CD4-positive, alpha-beta T cell (primary cell): ENCODE results near the gene PLCD3. TPM values are rescaled to one million over a fixed set of nuclear protein-coding genes. Genes with fewer than 3 reads are reported as not detected.

Experiments used
- ATAC-seq: fragments of 200-7000 bp; cut with Tn5 transposase; one replicate; pipeline ENCODE4 v1.10.0; 2022; ENCODE audit warnings: mild to moderate bottlenecking; ENCODE audit not compliant: poor library complexity
- CTCF ChIA-PET: fragments of 350-600 bp; sonication (Branson Sonifier 250); formaldehyde crosslinking; loops from one replicate; lab custom pipeline; 2021; ENCODE audit warnings: antibody characterized with exemption, inconsistent platforms; lab: Charles Lee
- POLR2A ChIA-PET: fragments of 350-600 bp; sonication (Branson Sonifier 250); formaldehyde crosslinking; loops from one replicate; lab custom pipeline; 2021; ENCODE audit warnings: antibody characterized with exemption, inconsistent platforms; lab: Charles Lee
- DNase-seq, 14 experiments: peaks; one replicate each; pipeline ENCODE4 v3.0.0-alpha.2; 2013 to 2020; ENCODE audit warnings: mixed read lengths in 2 of 14
- H3K27ac ChIP-seq, 2 donors: one replicate each; pipeline versions ENCODE4 v1.5.1 to v1.7.0; 2013; ENCODE audit warnings: low read length in 2 of 2, low read depth in 1 of 2, mild to moderate bottlenecking in 1 of 2
- H3K27me3 ChIP-seq, 2 experiments: 1 replicate in 1 of 2; 2 replicates in 1 of 2; pipeline versions ENCODE4 v1.6.1 to v1.7.0; 2013; ENCODE audit warnings: low read length in 2 of 2, control low read depth in 1 of 2, mild to moderate bottlenecking in 1 of 2, moderate library complexity in 1 of 2; ENCODE audit not compliant: insufficient read depth in 2 of 2, control insufficient read depth in 1 of 2
- H3K36me3 ChIP-seq: one replicate; pipeline ENCODE4 v1.6.1; 2013; ENCODE audit warnings: low read length, control low read depth; ENCODE audit not compliant: insufficient read depth
- H3K4me1 ChIP-seq: one replicate; pipeline ENCODE4 v1.6.1; 2013; ENCODE audit warnings: low read length, control low read depth; ENCODE audit not compliant: insufficient read depth
- H3K4me3 ChIP-seq: one replicate; pipeline ENCODE4 v1.5.1; 2013; ENCODE audit warnings: mild to moderate bottlenecking, low read length, moderate library complexity
- H3K9me3 ChIP-seq, 2 experiments: 1 replicate in 1 of 2; 2 replicates in 1 of 2; pipeline versions ENCODE4 v1.6.1 to v1.7.0; 2013; ENCODE audit warnings: low read length in 2 of 2, mild to moderate bottlenecking in 2 of 2, control low read depth in 1 of 2, moderate library complexity in 1 of 2; ENCODE audit not compliant: control insufficient read depth in 1 of 2, insufficient read depth in 1 of 2
- H3K27ac Mint-ChIP-seq: one replicate; pipeline ENCODE4 v1.8.0; 2020; ENCODE audit warnings: mixed read lengths
- H3K27me3 Mint-ChIP-seq: one replicate; pipeline ENCODE4 v1.8.0; 2021; ENCODE audit warnings: mixed read lengths
- H3K36me3 Mint-ChIP-seq: one replicate; pipeline ENCODE4 v1.8.0; 2021; ENCODE audit warnings: low read depth, mixed read lengths
- H3K4me1 Mint-ChIP-seq: one replicate; pipeline ENCODE4 v1.8.0; 2021; ENCODE audit warnings: low read depth, mixed read lengths
- H3K4me3 Mint-ChIP-seq: one replicate; pipeline ENCODE4 v1.8.0; 2020; ENCODE audit warnings: mild to moderate bottlenecking, mixed read lengths
- H3K9me3 Mint-ChIP-seq: one replicate; pipeline ENCODE4 v1.8.0; 2020; ENCODE audit warnings: mixed read lengths
- CTCF ChIP-seq: fragments of 200-600 bp; IDR thresholded peaks from one replicate; pipeline ENCODE4 v1.8.0; 2022; ENCODE audit warnings: antibody characterized with exemption, mild to moderate bottlenecking
- intact Hi-C, 2 experiments: fragments of 100-400 bp; cut with DNase I in 1 of 2; cut with micrococcal nuclease in 1 of 2; formaldehyde crosslinking; loops; one replicate each; pipeline versions ENCODE4 v1.15.1 to v1.9.0; 2023 to 2025; cut with DNase I, micrococcal nuclease
- total RNA-seq, 174 experiments: library from RNA in 2 of 174; stranded (reverse) in 2 of 174; gene quantifications; one replicate each; pipeline ENCODE4 v1.2.3 and lab custom pipeline; 2021 to 2026

PLCD3 gene
- total RNA-seq, 2 experiments from 2014 or later: 1.8 to 2.4 TPM

- no peaks in the 10 kb centered on the region for H3K27me3 ChIP-seq
- H3K27me3 Mint-ChIP-seq: no peaks in the 10 kb centered on the region
- no peak for ATAC-seq
- intact Hi-C loops: no loop called here
- H3K4me3 ChIP-seq: no peak overlapping the region
- no peak overlapping the region for H3K27ac ChIP-seq
- no peak for TF ChIP-seq CTCF
- CTCF ChIA-PET: no interaction called here
- H3K9me3 Mint-ChIP-seq: no peaks in the 10 kb centered on the region
- no peaks in the 10 kb centered on the region for H3K9me3 ChIP-seq
- H3K36me3 ChIP-seq: peaks cover 84% of the 10 kb centered on the region
- H3K4me1 ChIP-seq: no peaks in the 10 kb centered on the region
- H3K36me3 Mint-ChIP-seq: peaks cover 76% of the 10 kb centered on the region
- DNase-seq: no peak
- POLR2A ChIA-PET: no interaction called here
- no peak overlapping the region for H3K4me3 Mint-ChIP-seq
- H3K4me1 Mint-ChIP-seq: no peaks in the 10 kb centered on the region
- no peak overlapping the region for H3K27ac Mint-ChIP-seq
Measured at GRCh38 chr17:45086865-45087503, 45.3 kb downstream of the PLCD3 start.

GRCh38 chr17:45086391-45086790 lies 45.9 kb downstream of the PLCD3 start:
- Mint-ChIP-seq H3K4me1 (no peaks in the 10 kb centered on the region), H3K36me3 (peaks cover 76% of the 10 kb centered on the region), H3K27me3 (no peaks in the 10 kb centered on the region), H3K27ac (no peak overlapping the region), H3K4me3 (no peak overlapping the region), H3K9me3 (no peaks in the 10 kb centered on the region)
- TF ChIP-seq CTCF: no peak
- Histone ChIP-seq H3K36me3 (peaks cover 84% of the 10 kb centered on the region), H3K9me3 (no peaks in the 10 kb centered on the region), H3K4me1 (no peaks in the 10 kb centered on the region), H3K27ac (no peak overlapping the region), H3K4me3 (no peak overlapping the region), H3K27me3 (no peaks in the 10 kb centered on the region)
- ChIA-PET POLR2A (interaction anchor here (0.7 kb wide), 1 partner anchor 93 kb away, joined by 3 read pairs; no protein-coding TSS in a partner anchor), CTCF (interaction anchor here (0.7 kb wide), 1 partner anchor 63 kb away, joined by 4 read pairs; no protein-coding TSS in a partner anchor)
- ATAC-seq: no peak
- intact Hi-C loops: no loop called here
- DNase-seq: no peak

- Mint-ChIP-seq H3K36me3 (peaks cover 65% of the 10 kb centered on the region), H3K27ac (no peak overlapping the region), H3K9me3 (no peaks in the 10 kb centered on the region), H3K27me3 (no peaks in the 10 kb centered on the region), H3K4me3 (no peak overlapping the region), H3K4me1 (peaks cover 18% of the 10 kb centered on the region)
- no peak for TF ChIP-seq CTCF
- intact Hi-C loops: no loop called here
- no peaks in the 10 kb centered on the region for H3K27me3 ChIP-seq
- H3K9me3 ChIP-seq: no peaks in the 10 kb centered on the region
- peaks cover 59% of the 10 kb centered on the region for H3K36me3 ChIP-seq
- ATAC-seq (no peak), DNase-seq (no peak)
- POLR2A ChIA-PET: no interaction called here
- H3K27ac ChIP-seq: no peak overlapping the region
- no peak overlapping the region for H3K4me3 ChIP-seq
- CTCF ChIA-PET: no interaction called here
- H3K4me1 ChIP-seq: peaks cover 3% of the 10 kb centered on the region
Measured at GRCh38 chr17:45081047-45081703, 51.1 kb downstream of the PLCD3 start.
